ENCODE data around the gene UGT8. TPM values are rescaled to one million over a fixed set of nuclear protein-coding genes. Genes with fewer than 3 reads are reported as not detected.
"Not testable (repeated sequence)": the region's sequence is repeated elsewhere in the genome, so short reads cannot be mapped to it uniquely, and the experiment has no call there.

UGT8 gene
- total RNA-seq, 8 experiments from 2014 or later = 1.5 to 9.9 (median 3.4) TPM

DNA sequence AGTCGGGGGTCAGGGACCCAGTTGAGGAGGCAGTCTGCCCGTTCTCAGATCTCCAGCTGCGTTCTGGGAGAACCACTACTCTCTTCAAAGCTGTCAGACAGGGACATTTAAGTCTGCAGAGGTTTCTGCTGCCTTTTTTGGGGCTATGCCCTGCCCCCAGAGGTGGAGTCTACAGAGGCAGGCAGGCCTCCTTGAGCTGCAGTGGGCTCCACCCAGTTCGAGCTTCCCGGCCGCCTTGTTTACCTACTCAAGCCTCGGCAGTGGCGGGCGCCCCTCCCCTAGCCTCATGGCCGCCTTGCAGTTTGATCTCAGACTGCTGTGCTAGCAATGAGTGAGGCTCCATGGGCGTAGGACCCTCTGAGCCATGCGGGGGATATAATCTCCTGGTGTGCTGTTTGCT, 17.4 kb downstream of the UGT8 start:
- H3K4me3 ChIP-seq; H3K4me1 ChIP-seq (replicated peaks in 1 of 2); H3K27ac ChIP-seq; in situ Hi-C loops (cut with MboI; ENCODE audit: low pct_unique_long_range_greater_than_20kb in 2 of 9, low sequenced_read_pairs in 9 of 9, unreplicated experiment in 9 of 9); ATAC-seq (replicated peaks in 6 of 8): not testable (repeated sequence)
- 93% methylated on average over 7 of the region's 12 CpGs; no CpG with 5 or more reads in 9 of the 10 experiments for WGBS, 10 experiments

DNA sequence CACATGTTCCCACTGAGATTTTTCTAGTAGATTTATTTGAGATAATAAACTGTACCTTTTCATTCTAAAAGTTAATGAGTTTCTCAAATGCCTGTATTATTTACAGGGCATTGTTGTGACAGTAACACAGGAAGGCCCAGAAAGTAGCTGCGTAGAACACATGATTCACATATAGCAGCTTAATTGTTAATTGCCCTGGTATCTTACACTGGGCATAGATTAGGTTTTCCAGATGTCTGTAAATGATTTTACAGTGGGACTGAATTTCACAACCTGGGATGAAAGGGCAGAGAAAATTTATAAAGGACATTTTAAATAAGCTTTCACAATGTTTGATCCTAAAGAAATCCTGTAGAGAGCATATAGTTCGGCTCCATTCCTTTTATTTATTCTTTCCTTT, 27.6 kb downstream of the UGT8 start:
- no peak overlapping the region for H3K4me3 ChIP-seq
- ATAC-seq (replicated peaks in 6 of 8) = no peak
- no peak overlapping the region for H3K27ac ChIP-seq
- WGBS, 10 experiments = 57 to 100% (median 95%) methylated on average over 1 to 2 of the region's 2 CpGs; no CpG with 5 or more reads in 1 of the 10 experiments
- in situ Hi-C loops (cut with MboI; ENCODE audit: low pct_unique_long_range_greater_than_20kb in 2 of 9, low sequenced_read_pairs in 9 of 9, unreplicated experiment in 9 of 9) = no loop called here
- no peaks in the 10 kb centered on the region for H3K4me1 ChIP-seq (replicated peaks in 1 of 2)

DNA sequence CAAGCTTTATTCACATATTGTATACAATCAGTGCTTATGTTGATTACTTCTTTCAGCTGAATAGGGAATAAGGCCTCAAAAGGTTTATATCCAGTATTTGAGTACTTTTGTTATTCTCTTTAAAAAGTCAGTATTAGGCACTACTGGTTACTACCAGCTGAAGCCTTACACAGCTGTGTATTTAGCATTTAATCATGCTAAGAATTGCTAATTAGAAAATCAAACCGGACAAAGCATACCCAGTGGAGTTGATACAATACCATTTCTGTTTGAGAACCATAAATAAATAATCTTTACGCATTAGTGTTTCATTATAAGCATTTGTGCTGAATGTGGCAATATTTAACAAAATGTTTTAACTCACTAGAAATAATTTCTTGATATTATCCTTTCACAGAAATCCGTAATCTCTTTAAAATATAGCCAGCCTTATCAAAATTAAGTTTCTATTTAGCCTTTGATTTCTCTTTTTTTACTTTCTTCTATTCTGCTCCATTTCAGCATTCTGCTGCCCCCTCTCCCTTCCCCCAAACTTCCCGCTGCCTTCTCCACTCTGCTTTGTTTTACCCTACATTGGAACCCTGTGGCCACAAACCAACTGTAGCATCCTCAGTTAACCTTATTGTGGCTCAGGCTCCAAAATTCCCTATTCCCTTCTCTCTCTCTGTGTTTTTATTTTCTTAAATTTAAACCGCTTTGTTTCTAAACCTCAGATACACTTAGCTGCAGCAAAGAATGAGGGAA, 37.8 kb downstream of the UGT8 start:
- no peak overlapping the region for H3K27ac ChIP-seq
- in situ Hi-C loops (cut with MboI; ENCODE audit: low pct_unique_long_range_greater_than_20kb in 2 of 9, low sequenced_read_pairs in 9 of 9, unreplicated experiment in 9 of 9) = no loop called here
- H3K4me3 ChIP-seq = no peak overlapping the region
- no peak for ATAC-seq (replicated peaks in 6 of 8)
- WGBS, 10 experiments = 71 to 100% (median 86%) methylated on average over 3 to 5 of the region's 5 CpGs
- no peaks in the 10 kb centered on the region for H3K4me1 ChIP-seq (replicated peaks in 1 of 2)

DNA sequence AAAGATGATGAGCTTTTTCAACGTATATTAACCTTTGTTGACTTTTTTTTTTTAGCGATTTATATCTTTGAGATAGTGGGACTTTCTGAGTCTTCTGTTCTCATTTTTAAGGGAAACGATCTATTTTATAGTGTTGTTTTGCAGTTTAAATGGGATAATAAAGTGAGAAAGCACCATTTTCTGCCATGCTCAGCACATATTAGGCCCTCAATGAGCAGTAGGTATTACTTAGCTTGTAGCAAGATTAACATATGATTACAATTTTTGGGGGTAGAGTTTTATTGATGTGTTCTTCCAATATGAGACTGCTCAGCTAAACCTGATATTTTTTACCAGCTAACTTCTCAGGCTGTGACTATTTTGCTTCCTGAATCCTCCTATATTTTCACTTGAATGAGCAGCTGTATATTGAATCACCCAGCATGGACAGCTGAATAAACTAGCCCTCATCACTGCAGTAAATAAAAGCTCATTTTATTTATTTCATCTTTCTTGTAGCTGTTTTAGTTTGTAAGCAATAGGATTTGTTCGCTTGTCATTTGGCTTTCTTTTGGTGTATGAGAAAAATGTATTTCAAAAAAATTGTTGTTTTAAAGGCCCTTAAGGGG, 43.7 kb downstream of the UGT8 start:
- H3K27ac ChIP-seq = no peak overlapping the region
- no peak overlapping the region for H3K4me3 ChIP-seq
- in situ Hi-C loops (cut with MboI; ENCODE audit: low pct_unique_long_range_greater_than_20kb in 2 of 9, low sequenced_read_pairs in 9 of 9, unreplicated experiment in 9 of 9) = no loop called here
- ATAC-seq (replicated peaks in 6 of 8) = no peak
- no peaks in the 10 kb centered on the region for H3K4me1 ChIP-seq (replicated peaks in 1 of 2)
- WGBS, 10 experiments = 19 to 96% (median 80%) methylated on average over 2 to 4 of the region's 4 CpGs; no CpG with 5 or more reads in 1 of the 10 experiments

DNA sequence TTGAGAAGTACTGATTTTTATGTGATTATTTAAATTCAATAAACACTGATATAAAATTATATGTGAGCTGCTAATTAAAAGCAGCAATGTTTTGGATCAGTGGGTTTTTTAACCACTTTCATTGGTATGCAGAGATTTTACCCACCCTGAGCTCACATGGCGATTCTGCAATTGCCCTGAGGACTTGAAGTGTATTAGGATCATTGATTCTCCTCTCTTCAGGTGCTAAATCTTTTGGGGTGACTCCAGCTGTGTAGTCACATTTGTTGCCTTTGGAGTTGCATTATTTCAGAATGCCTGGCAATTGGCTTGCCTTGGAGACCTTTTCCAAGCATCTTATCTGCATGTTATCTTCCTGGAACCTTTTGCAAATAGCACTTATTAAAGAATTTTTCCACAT, 51.3 kb downstream of the UGT8 start:
- in situ Hi-C loops (cut with MboI; ENCODE audit: low pct_unique_long_range_greater_than_20kb in 2 of 9, low sequenced_read_pairs in 9 of 9, unreplicated experiment in 9 of 9) = loop anchor here in 4 of 9 experiments (25.0 kb wide), 3 partner anchors 238 to 1263 kb away; no protein-coding TSS in a partner anchor
- no peaks in the 10 kb centered on the region for H3K4me1 ChIP-seq (replicated peaks in 1 of 2)
- H3K27ac ChIP-seq = no peak overlapping the region
- no peak overlapping the region for H3K4me3 ChIP-seq
- 0 to 100% (median 100%) methylated on average over 1 of the region's 1 CpG; no CpG with 5 or more reads in 3 of the 10 experiments for WGBS, 10 experiments
- no peak for ATAC-seq (replicated peaks in 6 of 8)

DNA sequence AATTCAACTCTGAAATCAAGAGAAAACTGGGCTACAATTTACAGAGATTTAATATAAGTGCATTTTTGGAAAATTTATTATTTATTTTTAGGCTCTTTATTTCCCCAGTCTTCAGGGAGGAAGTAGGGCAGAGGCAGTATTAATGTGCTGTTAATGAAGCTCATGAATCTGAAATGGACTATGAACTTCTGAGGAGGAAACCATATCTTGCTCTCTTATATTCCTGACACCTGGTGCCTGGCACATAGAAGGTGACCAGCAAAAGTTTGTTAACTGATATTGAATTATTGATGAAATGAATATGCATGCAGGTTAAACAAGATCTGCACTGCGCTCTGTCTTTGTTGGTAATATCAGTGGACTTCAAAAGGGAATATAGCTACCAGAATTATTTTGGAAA, 55.1 kb downstream of the UGT8 start:
- H3K4me1 ChIP-seq (replicated peaks in 1 of 2) = no peaks in the 10 kb centered on the region
- no peak overlapping the region for H3K27ac ChIP-seq
- no peak overlapping the region for H3K4me3 ChIP-seq
- WGBS, 10 experiments = 50 to 100% (median 90%) methylated on average over 1 of the region's 1 CpG; no CpG with 5 or more reads in 2 of the 10 experiments
- no peak for ATAC-seq (replicated peaks in 6 of 8)
- in situ Hi-C loops (cut with MboI; ENCODE audit: low pct_unique_long_range_greater_than_20kb in 2 of 9, low sequenced_read_pairs in 9 of 9, unreplicated experiment in 9 of 9) = loop anchor here in 4 of 9 experiments (25.0 kb wide), 3 partner anchors 241 to 1266 kb away; no protein-coding TSS in a partner anchor

DNA sequence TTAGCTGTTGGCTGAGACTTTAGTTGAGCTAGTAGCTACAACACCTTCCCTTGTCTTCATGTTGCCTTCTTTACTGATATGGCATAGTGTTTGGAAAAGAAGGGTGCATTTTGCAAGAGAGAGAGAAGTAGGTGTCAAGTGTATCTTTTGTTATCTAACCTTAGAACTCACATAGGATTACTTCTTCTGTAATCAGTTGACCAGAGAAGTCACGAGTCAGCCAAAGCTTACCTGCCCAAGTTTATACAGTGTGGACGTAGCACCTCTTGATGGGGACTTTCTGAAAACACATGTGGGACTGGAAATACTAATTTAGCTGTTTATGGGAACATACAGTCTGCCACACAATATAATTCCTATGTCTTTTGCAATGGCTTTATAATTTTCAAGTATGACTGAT, 56.0 kb downstream of the UGT8 start:
- WGBS, 10 experiments = 50 to 100% (median 85%) methylated on average over 1 to 2 of the region's 2 CpGs; no CpG with 5 or more reads in 3 of the 10 experiments
- Histone ChIP-seq H3K4me3 (no peak overlapping the region), H3K4me1 (replicated peaks in 1 of 2) (no peaks in the 10 kb centered on the region), H3K27ac (no peak overlapping the region)
- in situ Hi-C loops (cut with MboI; ENCODE audit: low pct_unique_long_range_greater_than_20kb in 2 of 9, low sequenced_read_pairs in 9 of 9, unreplicated experiment in 9 of 9) = loop anchor here in 4 of 9 experiments (25.0 kb wide), 3 partner anchors 242 to 1267 kb away; no protein-coding TSS in a partner anchor
- ATAC-seq (replicated peaks in 6 of 8) = no peak

DNA sequence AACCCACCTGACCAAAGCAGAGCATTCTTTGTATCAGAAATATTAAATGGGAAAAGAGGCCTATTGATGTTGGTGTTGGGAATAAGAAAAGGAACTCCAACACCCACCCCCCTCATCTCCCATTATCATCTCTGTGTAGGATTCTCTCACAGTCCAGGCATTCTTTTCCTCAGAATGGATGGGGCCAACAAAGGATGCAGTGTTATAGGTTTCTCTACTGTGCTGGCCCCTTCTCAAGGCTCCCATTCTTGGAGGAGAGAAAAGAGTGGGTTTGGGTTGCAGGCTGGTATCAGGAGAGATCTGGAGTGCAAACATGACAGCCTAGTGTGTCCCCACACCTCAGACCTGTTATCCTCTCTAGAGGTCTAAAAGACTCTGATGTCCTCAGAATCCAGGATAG, 59.6 kb downstream of the UGT8 start:
- H3K4me1 ChIP-seq (replicated peaks in 1 of 2) = no peaks in the 10 kb centered on the region
- H3K4me3 ChIP-seq = no peak overlapping the region
- no peak overlapping the region for H3K27ac ChIP-seq
- in situ Hi-C loops (cut with MboI; ENCODE audit: low pct_unique_long_range_greater_than_20kb in 2 of 9, low sequenced_read_pairs in 9 of 9, unreplicated experiment in 9 of 9) = loop anchor here in 4 of 9 experiments (25.0 kb wide), 3 partner anchors 246 to 1271 kb away; no protein-coding TSS in a partner anchor
- ATAC-seq (replicated peaks in 6 of 8) = no peak

DNA sequence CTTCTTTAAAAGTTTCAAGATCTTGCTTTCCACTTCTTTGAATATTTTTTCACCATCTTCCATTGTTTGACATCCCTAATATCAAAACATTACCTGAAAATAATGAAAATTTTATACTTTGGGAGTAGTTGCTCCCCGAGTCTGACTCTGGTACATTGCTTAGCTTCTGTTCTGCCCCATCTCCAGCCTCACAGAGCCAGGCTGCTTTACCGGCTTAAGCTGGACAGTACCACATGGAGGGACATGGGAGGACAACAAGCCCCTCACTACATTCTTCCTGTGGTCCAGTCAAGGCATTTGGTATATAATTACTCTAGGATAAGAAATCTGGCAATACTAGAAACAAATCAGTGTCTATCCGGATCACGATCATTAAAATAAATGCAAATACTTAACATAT, 60.2 kb downstream of the UGT8 start:
- no peaks in the 10 kb centered on the region for H3K4me1 ChIP-seq (replicated peaks in 1 of 2)
- 61 to 94% (median 80%) methylated on average over 1 to 4 of the region's 4 CpGs; no CpG with 5 or more reads in 4 of the 10 experiments for WGBS, 10 experiments
- no peak overlapping the region for H3K27ac ChIP-seq
- in situ Hi-C loops (cut with MboI; ENCODE audit: low pct_unique_long_range_greater_than_20kb in 2 of 9, low sequenced_read_pairs in 9 of 9, unreplicated experiment in 9 of 9) = loop anchor here in 4 of 9 experiments (25.0 kb wide), 3 partner anchors 246 to 1271 kb away; no protein-coding TSS in a partner anchor
- no peak overlapping the region for H3K4me3 ChIP-seq
- ATAC-seq (replicated peaks in 6 of 8) = no peak

DNA sequence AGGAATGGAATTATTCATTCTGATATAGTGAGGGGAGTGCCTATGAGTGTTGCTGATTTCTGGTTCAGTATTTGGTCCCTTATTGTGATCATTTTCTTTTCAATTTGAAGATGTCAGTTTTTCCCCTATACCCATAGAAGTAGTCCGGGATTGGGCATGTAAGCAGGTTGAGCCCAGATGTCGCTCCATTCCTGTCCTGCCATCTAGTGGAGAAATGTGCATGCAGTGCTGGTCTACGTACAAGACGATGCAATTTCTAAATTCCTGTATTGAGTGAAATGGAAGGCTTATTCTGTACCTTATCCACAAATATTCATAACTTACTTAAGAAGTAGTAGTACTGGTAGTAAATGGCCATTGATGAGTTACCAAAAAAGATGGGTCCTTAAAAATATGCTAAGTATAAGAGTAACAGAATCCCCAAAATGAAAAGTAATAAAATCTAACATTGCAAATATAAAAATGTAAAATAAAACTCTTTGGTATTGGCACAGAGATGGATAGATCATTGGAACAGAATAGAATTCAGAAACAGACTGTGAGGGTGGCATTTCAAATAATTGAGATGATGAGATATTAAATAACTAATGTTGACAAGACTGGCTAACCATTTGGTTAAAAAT, 60.9 kb downstream of the UGT8 start:
- ATAC-seq (replicated peaks in 6 of 8) = peak; percentile 75 to 99 (median 93)
- Histone ChIP-seq H3K4me1 (replicated peaks in 1 of 2) (no peaks in the 10 kb centered on the region), H3K27ac (no peak overlapping the region), H3K4me3 (no peak overlapping the region)
- 0 to 37% (median 13%) methylated on average over 1 to 4 of the region's 4 CpGs; no CpG with 5 or more reads in 3 of the 10 experiments for WGBS, 10 experiments
- in situ Hi-C loops (cut with MboI; ENCODE audit: low pct_unique_long_range_greater_than_20kb in 2 of 9, low sequenced_read_pairs in 9 of 9, unreplicated experiment in 9 of 9) = loop anchor here in 4 of 9 experiments (25.0 kb wide), 3 partner anchors 247 to 1272 kb away; no protein-coding TSS in a partner anchor

DNA sequence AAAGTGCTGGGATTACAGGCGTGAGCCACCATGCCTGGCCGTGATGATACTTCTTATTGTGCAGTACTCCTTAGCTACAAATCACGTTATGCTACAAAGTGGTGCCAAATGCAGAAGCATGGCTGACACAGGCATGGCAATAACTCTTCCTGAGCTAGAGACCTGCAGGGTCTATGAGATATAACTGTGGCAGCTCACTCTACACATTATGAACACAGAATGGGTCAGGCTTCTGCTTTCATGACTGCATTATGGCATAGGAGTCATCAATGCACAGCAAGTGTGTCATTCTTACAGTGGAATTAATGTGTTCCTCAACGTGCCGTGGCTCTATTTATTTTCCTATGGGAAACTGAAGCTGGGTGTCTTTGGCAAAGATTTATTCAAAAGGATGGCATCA, 64.5 kb downstream of the UGT8 start:
- 45 to 92% (median 68%) methylated on average over 2 to 5 of the region's 5 CpGs; no CpG with 5 or more reads in 2 of the 10 experiments for WGBS, 10 experiments
- no peaks in the 10 kb centered on the region for H3K4me1 ChIP-seq (replicated peaks in 1 of 2)
- peak in 3 of 8 experiments; percentile 41 to 75 (median 56) for ATAC-seq (replicated peaks in 6 of 8)
- no peak overlapping the region for H3K4me3 ChIP-seq
- H3K27ac ChIP-seq = no peak overlapping the region
- in situ Hi-C loops (cut with MboI; ENCODE audit: low pct_unique_long_range_greater_than_20kb in 2 of 9, low sequenced_read_pairs in 9 of 9, unreplicated experiment in 9 of 9) = loop anchor here in 4 of 9 experiments (25.0 kb wide), 3 partner anchors 251 to 1276 kb away; no protein-coding TSS in a partner anchor

DNA sequence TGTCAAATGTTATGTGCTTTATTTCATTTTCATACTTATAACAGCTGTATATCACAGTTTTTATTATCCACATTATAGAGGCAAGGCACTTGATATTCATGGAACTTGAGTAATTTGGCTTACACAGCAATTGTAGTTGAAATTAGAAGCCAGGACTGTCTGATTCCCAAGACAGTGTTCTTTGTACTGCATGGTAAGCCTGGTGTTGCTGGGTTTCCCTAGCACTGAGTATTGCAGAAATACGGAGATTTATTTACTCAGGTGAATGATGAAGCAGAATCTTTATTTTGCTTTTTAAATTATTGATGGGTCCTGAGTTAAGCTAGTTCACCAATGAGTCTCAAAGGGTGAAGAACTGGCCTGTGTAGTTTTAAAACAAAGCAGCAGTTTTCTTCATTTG, 70.0 kb downstream of the UGT8 start:
- peak in 1 of 8 experiments; percentile 96 for ATAC-seq (replicated peaks in 6 of 8)
- H3K4me1 ChIP-seq (replicated peaks in 1 of 2) = no peaks in the 10 kb centered on the region
- H3K4me3 ChIP-seq = no peak overlapping the region
- H3K27ac ChIP-seq = no peak overlapping the region
- in situ Hi-C loops (cut with MboI; ENCODE audit: low pct_unique_long_range_greater_than_20kb in 2 of 9, low sequenced_read_pairs in 9 of 9, unreplicated experiment in 9 of 9) = loop anchor here in 4 of 9 experiments (25.0 kb wide), 3 partner anchors 256 to 1281 kb away; no protein-coding TSS in a partner anchor
- WGBS, 10 experiments = 0 to 100% (median 70%) methylated on average over 1 of the region's 1 CpG; no CpG with 5 or more reads in 2 of the 10 experiments

DNA sequence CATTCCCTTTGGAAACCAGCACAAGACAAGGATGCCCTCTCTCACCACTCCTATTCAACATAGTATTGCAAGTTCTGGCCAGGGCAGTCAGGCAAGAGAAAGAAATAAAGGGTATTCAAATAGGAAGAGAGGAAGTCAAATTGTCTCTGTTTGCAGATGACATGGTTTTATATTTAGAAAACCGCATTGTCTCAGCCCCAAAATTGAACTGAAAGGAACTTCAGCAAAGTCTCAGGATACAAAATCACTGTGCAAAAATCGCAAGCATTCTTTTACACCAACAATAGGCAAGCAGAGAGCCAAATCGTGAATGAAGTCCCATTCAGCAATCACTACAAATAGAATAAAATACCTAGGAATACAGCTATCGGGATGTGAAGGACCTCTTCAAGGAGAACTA, 72.1 kb downstream of the UGT8 start:
- not testable (repeated sequence) for H3K4me3 ChIP-seq; H3K4me1 ChIP-seq (replicated peaks in 1 of 2); H3K27ac ChIP-seq; ATAC-seq (replicated peaks in 6 of 8)
- in situ Hi-C loops (cut with MboI; ENCODE audit: low pct_unique_long_range_greater_than_20kb in 2 of 9, low sequenced_read_pairs in 9 of 9, unreplicated experiment in 9 of 9) = loop anchor here in 4 of 9 experiments (25.0 kb wide), 3 partner anchors 258 to 1283 kb away; no protein-coding TSS in a partner anchor
- WGBS, 10 experiments = 43 to 100% (median 78%) methylated on average over 1 to 4 of the region's 4 CpGs
